HTERT RPE-1 (cell line): ENCODE measurements around the gene HLF.

Experiments
- in situ Hi-C: fragments of 300-500 bp; cut with MboI; formaldehyde crosslinking; loops from 4 replicates; pipeline ENCODE4 v1.14.3; 2020; ENCODE audit warnings: low sequenced_read_pairs

Gene HLF

GRCh38 chr17:55273579-55274354, 9.0 kb downstream of the HLF start:
- in situ Hi-C loops: no loop called here

- in situ Hi-C loops: no loop called here
Measured at GRCh38 chr17:55274355-55275255, 9.8 kb downstream of the HLF start.

- in situ Hi-C loops: no loop called here
Measured at GRCh38 chr17:55275894-55276804, 11.4 kb downstream of the HLF start.

GRCh38 chr17:55278173-55278961, 13.6 kb downstream of the HLF start:
- in situ Hi-C loops: no loop called here

- in situ Hi-C loops: no loop called here
Measured at GRCh38 chr17:55279203-55279602, 14.4 kb downstream of the HLF start.

GRCh38 chr17:55279788-55280187, 15.0 kb downstream of the HLF start:
- in situ Hi-C loops: no loop called here

- in situ Hi-C loops: no loop called here
Measured at GRCh38 chr17:55280212-55280611, 15.5 kb downstream of the HLF start.

GRCh38 chr17:55281649-55282378, 17.1 kb downstream of the HLF start:
- in situ Hi-C loops: no loop called here

- in situ Hi-C loops: no loop called here
Measured at GRCh38 chr17:55282379-55282702, 17.6 kb downstream of the HLF start.

GRCh38 chr17:55282741-55283140, 18.0 kb downstream of the HLF start:
- in situ Hi-C loops: no loop called here

GRCh38 chr17:55283256-55283965, 18.7 kb downstream of the HLF start:
- in situ Hi-C loops: no loop called here

- in situ Hi-C loops: no loop called here
Measured at GRCh38 chr17:55284001-55284884, 19.5 kb downstream of the HLF start.

- in situ Hi-C loops: no loop called here
Measured at GRCh38 chr17:55284944-55285339, 20.2 kb downstream of the HLF start.

- in situ Hi-C loops: no loop called here
Measured at GRCh38 chr17:55285340-55286301, 20.9 kb downstream of the HLF start.

GRCh38 chr17:55286681-55287589, 22.2 kb downstream of the HLF start:
- in situ Hi-C loops: no loop called here
